Mucosa of descending colon (tissue), 3 donors: Measurements from ENCODE around the gene ADPRHL1. TPM values are rescaled to one million over a fixed set of nuclear protein-coding genes. Genes with fewer than 3 reads are reported as not detected.

ENCODE experiments used
- ATAC-seq: fragments of 200-7000 bp; cut with Tn5 transposase; one replicate; pipeline ENCODE4 v1.9.1; 2020; ENCODE audit warnings: mild to moderate bottlenecking, moderate library complexity
- DNase-seq, 3 donors: peaks; one replicate each; pipeline ENCODE4 v3.0.0-alpha.2; 2020
- H3K36me3 ChIP-seq: fragments of 200-600 bp; one replicate; pipeline ENCODE4 v1.8.0; 2021; ENCODE audit warnings: low read depth, mild to moderate bottlenecking
- H3K4me1 ChIP-seq: fragments of 200-600 bp; one replicate; pipeline ENCODE4 v1.8.0; 2021; ENCODE audit warnings: low read depth, mild to moderate bottlenecking
- H3K4me3 ChIP-seq: fragments of 200-600 bp; one replicate; pipeline ENCODE4 v1.8.0; 2021; ENCODE audit warnings: mild to moderate bottlenecking
- H3K9me3 ChIP-seq: fragments of 200-600 bp; one replicate; pipeline ENCODE4 v1.8.0; 2021; ENCODE audit warnings: mild to moderate bottlenecking
- CTCF ChIP-seq: fragments of 200-600 bp; IDR thresholded peaks from one replicate; pipeline ENCODE4 v1.8.0; 2022; ENCODE audit warnings: antibody characterized with exemption, mild to moderate bottlenecking
- intact Hi-C, 2 donors: fragments of 100-400 bp; cut with DNase I in 1 of 2; cut with micrococcal nuclease in 1 of 2; formaldehyde crosslinking; loops; one replicate each; pipeline versions ENCODE4 v1.11.0 to v1.11.1; 2022; cut with DNase I, micrococcal nuclease
- total RNA-seq, 3 donors: library from RNA; stranded (reverse); fragmentation: NEBNext Ultra II Directional in 2 of 3; extraction: Animal tissue kit (Norgen Biotek cat#: 25700) in 2 of 3; gene quantifications; one replicate each; pipeline versions ENCODE4 v1.2.1 to v1.2.4, GENCODE V29; 2021 to 2023
- donor health status: DM: no; HTN: no; CAD: no; lungs with moderate emphysema.
- donor health status: DM: no; HTN: no; CAD: no.
- donor health status: DM: no; HTN: yes; CAD: no.

ADPRHL1 gene
- total RNA-seq, 3 donors from 2014 or later, result 5.1 to 9.2 (median 7.1) TPM

DNA sequence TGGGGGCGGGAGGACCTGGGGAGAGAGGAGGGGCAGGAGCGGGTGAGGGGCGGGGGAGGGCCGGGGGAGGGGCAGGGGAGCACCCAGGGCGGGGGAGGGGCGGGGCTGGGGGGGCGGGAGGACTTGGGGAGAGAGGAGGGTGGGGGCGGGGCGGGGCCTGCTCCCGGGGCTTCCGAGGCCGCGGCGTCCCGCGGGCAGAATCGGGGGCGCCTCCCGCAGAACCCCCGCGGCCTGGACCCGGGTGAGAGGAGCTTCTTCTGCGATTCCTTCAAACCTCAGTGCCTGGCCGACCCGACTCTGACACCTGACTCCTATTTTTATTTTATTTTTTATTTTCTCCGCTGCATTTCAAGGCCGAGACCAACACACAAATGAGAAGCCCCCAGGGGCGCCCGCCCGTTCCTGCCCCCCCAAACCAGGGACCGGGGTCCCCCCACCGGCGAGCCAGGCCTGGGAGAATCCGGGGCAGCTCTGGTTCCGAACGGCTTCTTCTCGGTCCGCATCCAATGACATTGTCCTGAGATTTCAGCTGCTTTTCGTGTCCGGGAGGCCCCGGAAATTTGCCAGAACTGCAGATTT is 88.9 kb downstream of the ADPRHL1 start:
- DNase-seq (no peak), ATAC-seq (no peak)
- no peak overlapping the region for H3K4me3 ChIP-seq
- H3K9me3 ChIP-seq, result no peaks in the 10 kb centered on the region
- H3K36me3 ChIP-seq, result no peaks in the 10 kb centered on the region
- H3K4me1 ChIP-seq, result peaks cover 8% of the 10 kb centered on the region
- intact Hi-C loops, result no loop called here
- no peak for TF ChIP-seq CTCF

DNA sequence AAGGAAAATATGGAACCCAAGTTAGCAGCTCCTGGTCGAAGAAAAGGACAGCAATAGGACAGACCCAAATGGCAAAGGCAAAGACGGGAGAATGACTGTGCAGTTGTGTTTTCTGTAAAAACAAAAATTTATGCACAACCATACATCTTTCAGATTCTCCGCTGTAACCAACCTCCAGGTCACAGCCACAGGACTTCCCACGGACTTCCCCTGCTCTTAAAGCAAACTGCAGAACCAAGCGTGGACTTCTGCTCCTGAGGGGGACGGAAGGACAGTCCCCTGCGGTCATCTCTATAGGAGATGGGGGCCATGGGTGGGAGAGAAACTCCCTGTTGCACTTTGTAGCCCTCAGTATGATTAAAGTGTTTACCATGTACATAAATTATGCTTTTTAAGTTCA is 91.9 kb downstream of the ADPRHL1 start:
- DNase-seq, result no peak
- Histone ChIP-seq H3K9me3 (no peaks in the 10 kb centered on the region), H3K4me3 (no peak overlapping the region), H3K36me3 (no peaks in the 10 kb centered on the region), H3K4me1 (peaks cover 8% of the 10 kb centered on the region)
- no peak for TF ChIP-seq CTCF
- no peak for ATAC-seq
- intact Hi-C loops, result no loop called here

GRCh38 chr13:113360446-113360845 is 92.8 kb downstream of the ADPRHL1 start:
- TF ChIP-seq CTCF, result no peak
- peaks cover 8% of the 10 kb centered on the region for H3K4me1 ChIP-seq
- no peaks in the 10 kb centered on the region for H3K9me3 ChIP-seq
- no peaks in the 10 kb centered on the region for H3K36me3 ChIP-seq
- intact Hi-C loops, result no loop called here
- DNase-seq (no peak), ATAC-seq (no peak)
- no peak overlapping the region for H3K4me3 ChIP-seq

GRCh38 chr13:113359571-113359970 is 93.7 kb downstream of the ADPRHL1 start:
- no peak overlapping the region for H3K4me3 ChIP-seq
- H3K36me3 ChIP-seq, result no peaks in the 10 kb centered on the region
- H3K4me1 ChIP-seq, result peaks cover 6% of the 10 kb centered on the region
- DNase-seq, result no peak
- no peaks in the 10 kb centered on the region for H3K9me3 ChIP-seq
- intact Hi-C loops, result no loop called here
- no peak for ATAC-seq
- TF ChIP-seq CTCF, result no peak

DNA sequence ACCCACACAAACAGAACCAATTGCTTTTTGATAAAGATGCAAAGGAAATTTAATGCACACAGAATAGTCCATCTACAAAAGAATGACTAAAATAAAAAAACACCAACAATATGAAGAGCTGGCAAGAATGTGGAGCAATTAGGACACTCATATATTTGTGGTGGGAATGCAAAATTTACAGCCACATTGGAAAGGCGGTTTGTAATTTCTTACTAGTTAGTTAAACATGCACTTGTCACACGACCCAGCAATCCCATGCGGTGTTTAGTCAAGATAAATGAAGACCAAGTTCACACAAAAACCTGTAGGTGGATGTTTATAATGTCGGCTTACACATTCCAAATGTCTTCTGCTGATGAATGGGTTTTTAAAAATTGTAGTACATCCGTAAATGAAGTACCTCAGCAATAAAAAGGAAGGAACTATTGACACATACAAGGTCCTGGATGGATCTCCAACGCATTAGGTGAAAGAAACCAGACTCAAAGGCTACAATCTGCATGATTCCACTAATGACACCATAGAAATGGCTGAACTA is 94.6 kb downstream of the ADPRHL1 start:
- peaks cover 5% of the 10 kb centered on the region for H3K4me1 ChIP-seq
- TF ChIP-seq CTCF, result no peak
- H3K36me3 ChIP-seq, result no peaks in the 10 kb centered on the region
- no peaks in the 10 kb centered on the region for H3K9me3 ChIP-seq
- DNase-seq (no peak), ATAC-seq (no peak)
- intact Hi-C loops, result no loop called here
- H3K4me3 ChIP-seq, result no peak overlapping the region

DNA sequence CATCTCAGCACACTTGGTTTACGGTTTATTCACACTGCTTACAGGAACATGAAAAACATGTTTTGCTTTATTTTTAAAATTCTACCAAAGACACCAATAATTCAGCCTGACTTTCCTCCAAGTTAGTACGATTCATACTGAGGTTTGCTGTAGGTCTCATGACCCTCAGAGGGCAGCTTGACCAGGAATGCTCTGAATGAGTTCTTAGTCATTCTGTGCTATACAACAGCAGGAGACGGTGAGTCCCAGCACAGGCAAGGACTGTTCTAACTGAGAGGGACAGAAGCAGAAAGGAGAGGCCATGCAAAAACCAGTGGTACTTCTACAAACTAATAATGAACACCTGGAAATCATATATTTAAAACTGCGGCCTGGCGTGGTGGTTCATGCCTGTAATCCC is 95.8 kb downstream of the ADPRHL1 start:
- no peaks in the 10 kb centered on the region for H3K9me3 ChIP-seq
- no peak for TF ChIP-seq CTCF
- intact Hi-C loops, result no loop called here
- DNase-seq (no peak), ATAC-seq (no peak)
- H3K36me3 ChIP-seq, result no peaks in the 10 kb centered on the region
- no peak overlapping the region for H3K4me3 ChIP-seq
- peaks cover 5% of the 10 kb centered on the region for H3K4me1 ChIP-seq
